Measurements from ENCODE around the gene MIA.
"Not testable (repeated sequence)": the region's sequence is repeated elsewhere in the genome, so short reads cannot be mapped to it uniquely, and the experiment has no call there.

MIA gene

GRCh38 chr19:40810160-40810559 lies 34.8 kb downstream of the MIA start:
- TF ChIP-seq ZC3H10 (CRISPR knock-in tag; IDR thresholded peaks at IDR 0.05) = no peak
- TF ChIP-seq CSDC2 (CRISPR knock-in tag; IDR thresholded peaks at IDR 0.05) = no peak
- TF ChIP-seq SNAI2 (CRISPR knock-in tag; IDR thresholded peaks at IDR 0.05) = no peak
- TF ChIP-seq, protein P1, sequence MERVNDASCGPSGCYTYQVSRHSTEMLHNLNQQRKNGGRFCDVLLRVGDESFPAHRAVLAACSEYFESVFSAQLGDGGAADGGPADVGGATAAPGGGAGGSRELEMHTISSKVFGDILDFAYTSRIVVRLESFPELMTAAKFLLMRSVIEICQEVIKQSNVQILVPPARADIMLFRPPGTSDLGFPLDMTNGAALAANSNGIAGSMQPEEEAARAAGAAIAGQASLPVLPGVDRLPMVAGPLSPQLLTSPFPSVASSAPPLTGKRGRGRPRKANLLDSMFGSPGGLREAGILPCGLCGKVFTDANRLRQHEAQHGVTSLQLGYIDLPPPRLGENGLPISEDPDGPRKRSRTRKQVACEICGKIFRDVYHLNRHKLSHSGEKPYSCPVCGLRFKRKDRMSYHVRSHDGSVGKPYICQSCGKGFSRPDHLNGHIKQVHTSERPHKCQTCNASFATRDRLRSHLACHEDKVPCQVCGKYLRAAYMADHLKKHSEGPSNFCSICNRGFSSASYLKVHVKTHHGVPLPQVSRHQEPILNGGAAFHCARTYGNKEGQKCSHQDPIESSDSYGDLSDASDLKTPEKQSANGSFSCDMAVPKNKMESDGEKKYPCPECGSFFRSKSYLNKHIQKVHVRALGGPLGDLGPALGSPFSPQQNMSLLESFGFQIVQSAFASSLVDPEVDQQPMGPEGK (CRISPR knock-in tag; IDR thresholded peaks at IDR 0.05; ENCODE audit: borderline replicate concordance) = no peak
- no peak for TF ChIP-seq GLIS3 (CRISPR knock-in tag; IDR thresholded peaks at IDR 0.05)
- TF ChIP-seq, protein P2, sequence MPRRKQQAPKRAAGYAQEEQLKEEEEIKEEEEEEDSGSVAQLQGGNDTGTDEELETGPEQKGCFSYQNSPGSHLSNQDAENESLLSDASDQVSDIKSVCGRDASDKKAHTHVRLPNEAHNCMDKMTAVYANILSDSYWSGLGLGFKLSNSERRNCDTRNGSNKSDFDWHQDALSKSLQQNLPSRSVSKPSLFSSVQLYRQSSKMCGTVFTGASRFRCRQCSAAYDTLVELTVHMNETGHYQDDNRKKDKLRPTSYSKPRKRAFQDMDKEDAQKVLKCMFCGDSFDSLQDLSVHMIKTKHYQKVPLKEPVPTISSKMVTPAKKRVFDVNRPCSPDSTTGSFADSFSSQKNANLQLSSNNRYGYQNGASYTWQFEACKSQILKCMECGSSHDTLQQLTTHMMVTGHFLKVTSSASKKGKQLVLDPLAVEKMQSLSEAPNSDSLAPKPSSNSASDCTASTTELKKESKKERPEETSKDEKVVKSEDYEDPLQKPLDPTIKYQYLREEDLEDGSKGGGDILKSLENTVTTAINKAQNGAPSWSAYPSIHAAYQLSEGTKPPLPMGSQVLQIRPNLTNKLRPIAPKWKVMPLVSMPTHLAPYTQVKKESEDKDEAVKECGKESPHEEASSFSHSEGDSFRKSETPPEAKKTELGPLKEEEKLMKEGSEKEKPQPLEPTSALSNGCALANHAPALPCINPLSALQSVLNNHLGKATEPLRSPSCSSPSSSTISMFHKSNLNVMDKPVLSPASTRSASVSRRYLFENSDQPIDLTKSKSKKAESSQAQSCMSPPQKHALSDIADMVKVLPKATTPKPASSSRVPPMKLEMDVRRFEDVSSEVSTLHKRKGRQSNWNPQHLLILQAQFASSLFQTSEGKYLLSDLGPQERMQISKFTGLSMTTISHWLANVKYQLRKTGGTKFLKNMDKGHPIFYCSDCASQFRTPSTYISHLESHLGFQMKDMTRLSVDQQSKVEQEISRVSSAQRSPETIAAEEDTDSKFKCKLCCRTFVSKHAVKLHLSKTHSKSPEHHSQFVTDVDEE (CRISPR knock-in tag; IDR thresholded peaks at IDR 0.05) = no peak
- no peak for ATAC-seq

DNA sequence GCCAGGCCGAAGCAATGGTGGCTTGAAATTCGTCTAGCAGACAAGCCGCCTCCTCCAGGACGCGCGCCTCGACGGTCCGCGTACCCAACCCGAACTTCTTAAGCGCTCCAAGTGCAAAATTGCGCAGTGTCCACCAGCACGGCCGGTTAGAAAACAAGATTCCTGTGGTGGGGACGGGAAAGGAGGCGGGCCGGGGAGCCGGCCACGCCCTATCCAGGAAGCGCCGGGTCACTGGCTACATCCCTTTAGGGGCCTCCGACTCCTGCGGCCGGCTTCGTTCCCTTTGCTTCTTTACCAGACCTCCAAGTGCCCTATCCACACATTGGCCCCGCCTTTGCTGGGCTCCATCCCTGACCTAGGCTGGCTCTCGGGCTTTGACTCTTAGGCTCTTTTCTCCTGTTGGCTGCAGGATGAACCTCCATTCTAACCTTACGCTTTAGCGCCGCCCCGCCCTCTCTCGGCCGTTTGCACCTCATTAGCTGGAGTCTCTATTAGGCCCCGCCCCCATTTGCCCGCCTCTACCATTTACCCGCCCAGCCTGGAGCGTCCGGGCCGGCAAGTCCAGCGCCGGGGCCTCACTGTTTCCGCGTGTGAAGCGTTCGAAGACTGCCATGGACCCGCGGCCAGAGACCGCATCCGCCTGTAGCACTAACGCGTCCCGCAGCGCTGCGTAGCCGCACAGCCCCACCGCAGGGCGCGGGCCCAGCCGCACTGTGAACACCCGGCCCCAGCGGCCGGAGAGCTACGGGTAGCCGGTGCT lies 35.5 kb downstream of the MIA start:
- ATAC-seq = peak; percentile 69

DNA sequence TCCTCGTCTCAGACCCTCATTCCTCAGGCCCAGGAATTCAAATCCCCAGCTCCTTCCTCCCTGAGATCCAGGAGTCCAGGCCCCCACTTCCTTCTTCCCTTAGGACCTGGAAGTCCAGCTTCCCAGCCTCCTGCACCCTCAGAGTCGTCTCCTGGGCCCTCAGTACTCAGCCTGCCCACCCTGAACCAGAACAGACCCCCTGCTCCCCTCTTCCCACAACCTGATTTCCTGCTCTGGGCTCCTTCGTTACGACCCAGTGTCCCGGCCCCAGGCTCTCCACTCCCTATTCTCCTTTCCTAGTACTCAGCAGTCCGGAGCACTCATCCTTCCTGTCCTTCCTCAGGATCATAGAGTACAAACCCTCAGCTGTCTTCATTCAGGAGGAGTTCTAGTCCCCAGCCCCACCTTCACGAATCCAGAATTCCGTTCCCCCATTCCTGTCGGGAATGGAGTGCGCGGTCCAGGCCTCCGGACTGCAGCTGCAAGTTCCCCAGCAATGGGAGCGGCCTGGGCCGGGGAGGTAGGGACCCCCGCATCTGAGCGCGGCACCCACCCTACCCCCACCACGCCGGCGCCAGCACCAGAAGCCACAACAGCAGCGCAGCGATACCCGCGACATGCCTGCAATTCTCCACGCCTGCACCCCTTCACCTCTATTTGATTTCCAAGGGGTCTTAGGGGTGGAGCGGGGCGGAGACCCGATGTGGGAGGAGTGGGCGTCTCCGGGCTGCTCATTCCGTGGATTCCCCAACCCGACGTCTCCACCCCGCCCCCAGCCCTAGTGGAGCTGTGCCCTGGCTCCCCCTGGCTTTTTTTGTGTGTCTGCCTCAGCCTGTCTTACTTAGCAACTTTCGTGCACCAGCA lies 36.4 kb downstream of the MIA start:
- ATAC-seq = no peak
- TF ChIP-seq GLIS3 (CRISPR knock-in tag; IDR thresholded peaks at IDR 0.05) (no peak), ZNF70 (CRISPR knock-in tag; IDR thresholded peaks at IDR 0.05) (no peak), CSDC2 (CRISPR knock-in tag; IDR thresholded peaks at IDR 0.05) (no peak), POU6F1 (CRISPR knock-in tag; IDR thresholded peaks at IDR 0.05; ENCODE audit: borderline replicate concordance, low read depth) (no peak), ISL1 (CRISPR knock-in tag; IDR thresholded peaks at IDR 0.05) (no peak), OSR1 (CRISPR knock-in tag; IDR thresholded peaks at IDR 0.05) (no peak), ARNTL (CRISPR knock-in tag; IDR thresholded peaks at IDR 0.05; ENCODE audit: borderline replicate concordance, low read depth) (no peak), ZNF565 (CRISPR knock-in tag; conservative IDR thresholded peaks at IDR 0.05; ENCODE audit: low read depth) (no peak), TOX (CRISPR knock-in tag; IDR thresholded peaks at IDR 0.05; ENCODE audit: borderline replicate concordance) (no peak), BACH2 (CRISPR knock-in tag; IDR thresholded peaks at IDR 0.05; ENCODE audit: borderline replicate concordance) (no peak)
- TF ChIP-seq, protein P1 (CRISPR knock-in tag; IDR thresholded peaks at IDR 0.05; ENCODE audit: borderline replicate concordance) = no peak

DNA sequence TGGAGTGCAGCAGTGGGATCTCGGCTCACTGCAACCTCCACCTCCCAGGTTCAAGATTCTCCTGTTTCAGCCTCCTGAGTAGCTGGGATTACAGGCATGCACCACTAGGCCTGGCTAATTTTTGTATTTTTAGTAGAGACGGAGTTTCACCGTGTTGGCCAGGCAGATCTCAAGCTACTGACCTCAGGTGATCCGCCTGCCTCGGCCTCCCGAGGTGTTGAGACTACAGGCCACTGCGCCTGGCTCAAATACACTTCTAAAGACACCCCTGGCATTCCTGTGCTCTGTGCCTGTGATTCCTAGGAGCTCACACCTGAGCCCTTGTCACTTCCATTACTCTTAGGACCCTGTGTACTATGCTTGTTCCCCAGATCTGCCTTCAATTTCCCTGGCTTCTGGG lies 37.2 kb downstream of the MIA start:
- ATAC-seq = not testable (repeated sequence)

DNA sequence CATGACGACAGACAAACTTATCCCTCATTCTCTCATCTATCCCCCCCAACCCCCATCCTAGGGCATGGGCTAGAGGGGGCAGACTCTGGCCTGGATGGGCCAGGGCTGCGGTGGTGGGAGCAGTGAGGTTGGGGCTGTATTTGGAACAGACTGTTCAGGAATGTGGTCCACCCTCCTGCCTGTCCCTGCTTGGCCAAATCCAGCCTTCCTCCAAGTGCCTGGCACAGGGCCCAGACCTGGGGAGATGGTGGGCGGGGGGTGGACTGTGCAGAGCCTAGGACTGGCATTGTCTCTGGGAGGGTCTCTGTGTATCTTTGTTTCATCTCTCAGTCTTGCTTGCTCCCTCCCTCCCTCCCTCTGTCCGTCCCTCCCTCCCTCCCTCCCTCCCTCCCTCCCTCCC lies 37.9 kb downstream of the MIA start:
- ATAC-seq = peak; percentile 23
- TF ChIP-seq, protein P3, sequence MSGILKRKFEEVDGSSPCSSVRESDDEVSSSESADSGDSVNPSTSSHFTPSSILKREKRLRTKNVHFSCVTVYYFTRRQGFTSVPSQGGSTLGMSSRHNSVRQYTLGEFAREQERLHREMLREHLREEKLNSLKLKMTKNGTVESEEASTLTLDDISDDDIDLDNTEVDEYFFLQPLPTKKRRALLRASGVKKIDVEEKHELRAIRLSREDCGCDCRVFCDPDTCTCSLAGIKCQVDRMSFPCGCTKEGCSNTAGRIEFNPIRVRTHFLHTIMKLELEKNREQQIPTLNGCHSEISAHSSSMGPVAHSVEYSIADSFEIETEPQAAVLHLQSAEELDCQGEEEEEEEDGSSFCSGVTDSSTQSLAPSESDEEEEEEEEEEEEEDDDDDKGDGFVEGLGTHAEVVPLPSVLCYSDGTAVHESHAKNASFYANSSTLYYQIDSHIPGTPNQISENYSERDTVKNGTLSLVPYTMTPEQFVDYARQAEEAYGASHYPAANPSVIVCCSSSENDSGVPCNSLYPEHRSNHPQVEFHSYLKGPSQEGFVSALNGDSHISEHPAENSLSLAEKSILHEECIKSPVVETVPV (CRISPR knock-in tag; IDR thresholded peaks at IDR 0.05) = no peak
- TF ChIP-seq POU6F1 (CRISPR knock-in tag; IDR thresholded peaks at IDR 0.05; ENCODE audit: borderline replicate concordance, low read depth) = no peak
- TF ChIP-seq, protein P1 (CRISPR knock-in tag; IDR thresholded peaks at IDR 0.05; ENCODE audit: borderline replicate concordance) = no peak

All from SK-N-SH treated with all-trans-retinoic acid at 6 μM for 48 hours (cell line).